Measurements from ENCODE around the gene CYSTM1. TPM values are rescaled to one million over a fixed set of nuclear protein-coding genes. Genes with fewer than 3 reads are reported as not detected.

Gene CYSTM1
- total and polyA plus RNA-seq, 4 donors: 8.1 to 45.7 (median 23.4) TPM

GRCh38 chr5:140244525-140245025 is 69.6 kb downstream of the CYSTM1 start:
- Histone ChIP-seq H3K9me3 (ENCODE audit: control insufficient read depth in 4 of 4, low read length in 3 of 4) (no peaks in the 10 kb centered on the region), H3K27ac (ENCODE audit: low read depth in 1 of 2, low read length in 2 of 2) (no peak overlapping the region), H3K9ac (ENCODE audit: low read depth in 1 of 2, low read length in 2 of 2) (no peak overlapping the region), H3K4me1 (ENCODE audit: control insufficient read depth in 4 of 4, insufficient read depth in 4 of 4, low read length in 3 of 4) (peaks cover 4 to 19% (median 17%) of the 10 kb centered on the region in 4 donors), H3K27me3 (ENCODE audit: control insufficient read depth in 4 of 4, insufficient read depth in 4 of 4, low read length in 3 of 4) (no peaks in the 10 kb centered on the region), H3K4me3 (ENCODE audit: low read depth in 1 of 3, low read length in 3 of 3) (no peak overlapping the region), H3K36me3 (ENCODE audit: control insufficient read depth in 4 of 4, insufficient read depth in 3 of 4, low read depth in 1 of 4, low read length in 3 of 4) (peaks cover 0 to 13% (median 3%) of the 10 kb centered on the region in 4 donors)
- DNase-seq (ENCODE audit: low spot score): peak; percentile 86
- 17% methylated on average over 14 of the region's 14 CpGs for WGBS
- TF ChIP-seq REST (IDR thresholded peaks at IDR 0.05) (no peak), RAD21 (IDR thresholded peaks at IDR 0.05) (peak; percentile 93 to 97), CTCF (IDR thresholded peaks at IDR 0.05; ENCODE audit: low read depth, low read length, missing input control) (peak; percentile 81)

GRCh38 chr5:140245341-140245740 is 70.4 kb downstream of the CYSTM1 start:
- no peak for DNase-seq (ENCODE audit: low spot score)
- Histone ChIP-seq H3K27ac (ENCODE audit: low read depth in 1 of 2, low read length in 2 of 2) (no peak overlapping the region), H3K27me3 (ENCODE audit: control insufficient read depth in 4 of 4, insufficient read depth in 4 of 4, low read length in 3 of 4) (no peaks in the 10 kb centered on the region), H3K9me3 (ENCODE audit: control insufficient read depth in 4 of 4, low read length in 3 of 4) (no peaks in the 10 kb centered on the region), H3K36me3 (ENCODE audit: control insufficient read depth in 4 of 4, insufficient read depth in 3 of 4, low read depth in 1 of 4, low read length in 3 of 4) (peaks cover 0 to 19% (median 5%) of the 10 kb centered on the region in 4 donors), H3K4me3 (ENCODE audit: low read depth in 1 of 3, low read length in 3 of 3) (no peak overlapping the region), H3K9ac (ENCODE audit: low read depth in 1 of 2, low read length in 2 of 2) (no peak overlapping the region), H3K4me1 (ENCODE audit: control insufficient read depth in 4 of 4, insufficient read depth in 4 of 4, low read length in 3 of 4) (peaks cover 4 to 19% (median 17%) of the 10 kb centered on the region in 4 donors)
- no peak for TF ChIP-seq FOXA1 (IDR thresholded peaks at IDR 0.05)
- WGBS: 75% methylated on average over 5 of the region's 5 CpGs

GRCh38 chr5:140245926-140246325 is 70.9 kb downstream of the CYSTM1 start:
- 93% methylated on average over 7 of the region's 7 CpGs for WGBS
- DNase-seq (ENCODE audit: low spot score): no peak
- peaks cover 3 to 14% (median 14%) of the 10 kb centered on the region in 4 donors for H3K4me1 ChIP-seq (ENCODE audit: control insufficient read depth in 4 of 4, insufficient read depth in 4 of 4, low read length in 3 of 4)
- H3K4me3 ChIP-seq (ENCODE audit: low read depth in 1 of 3, low read length in 3 of 3): no peak overlapping the region
- H3K9me3 ChIP-seq (ENCODE audit: control insufficient read depth in 4 of 4, low read length in 3 of 4): no peaks in the 10 kb centered on the region
- no peak overlapping the region for H3K27ac ChIP-seq (ENCODE audit: low read depth in 1 of 2, low read length in 2 of 2)
- peaks cover 0 to 19% (median 5%) of the 10 kb centered on the region in 4 donors for H3K36me3 ChIP-seq (ENCODE audit: control insufficient read depth in 4 of 4, insufficient read depth in 3 of 4, low read depth in 1 of 4, low read length in 3 of 4)
- no peak overlapping the region for H3K9ac ChIP-seq (ENCODE audit: low read depth in 1 of 2, low read length in 2 of 2)
- no peaks in the 10 kb centered on the region for H3K27me3 ChIP-seq (ENCODE audit: control insufficient read depth in 4 of 4, insufficient read depth in 4 of 4, low read length in 3 of 4)
- TF ChIP-seq TAF1 (conservative IDR thresholded peaks at IDR 0.05) (no peak), JUND (IDR thresholded peaks at IDR 0.05) (no peak), CTCF (IDR thresholded peaks at IDR 0.05; ENCODE audit: low read depth, low read length, missing input control) (no peak), ZBTB33 (IDR thresholded peaks at IDR 0.05) (no peak), SP1 (IDR thresholded peaks at IDR 0.05) (no peak), HNF4A (conservative IDR thresholded peaks at IDR 0.05) (no peak), NR2F2 (IDR thresholded peaks at IDR 0.05) (no peak), REST (IDR thresholded peaks at IDR 0.05) (no peak), RAD21 (IDR thresholded peaks at IDR 0.05) (no peak), RXRA (IDR thresholded peaks at IDR 0.05) (no peak), GABPA (IDR thresholded peaks at IDR 0.05 in 1 of 2, conservative IDR thresholded peaks at IDR 0.05 in 1 of 2) (no peak), FOXA1 (IDR thresholded peaks at IDR 0.05) (no peak)
